Endothelial cell of umbilical vein (primary cell): ENCODE results near the gene LTF. TPM values are rescaled to one million over a fixed set of nuclear protein-coding genes. Genes with fewer than 3 reads are reported as not detected.

Source experiments
- BruUV-seq: library from RNA; stranded (reverse); fragments of 400-500 nt; replicated peaks from 2 replicates; lab custom pipeline; 2021; lab: Mats Ljungman, UMichigan
- CTCF ChIA-PET: fragments of 300-600, 350-600 bp; sonication (Branson Sonifier 250); formaldehyde crosslinking; loops from one replicate; lab custom pipeline; 2021; ENCODE audit warnings: antibody characterized with exemption, inconsistent platforms; lab: Charles Lee
- POLR2A ChIA-PET: fragments of 300-600, 350-600 bp; sonication (Branson Sonifier 250); formaldehyde crosslinking; loops from one replicate; lab custom pipeline; 2021; ENCODE audit warnings: antibody characterized with exemption, inconsistent platforms; lab: Charles Lee
- DNase-seq: peaks from one replicate; pipeline ENCODE4 v3.0.0-alpha.2; 2011; ENCODE audit warnings: low read depth, low spot score
- FAIRE-seq: peaks from 2 replicates; lab custom pipeline; 2011; peaks lifted over from hg19 to GRCh38; lab: Jason Lieb, UNC
- H2AFZ ChIP-seq: 2 replicates; pipeline ENCODE4 v1.6.0; 2012; ENCODE audit warnings: low read depth, low read length, control low read depth, inconsistent platforms
- H3K27ac ChIP-seq: 2 replicates; pipeline ENCODE4 v1.5.1; 2011; ENCODE audit warnings: low read depth, mild to moderate bottlenecking, control low read depth, low read length, moderate library complexity; ENCODE audit not compliant: insufficient read depth
- H3K27me3 ChIP-seq, 2 experiments: 2 replicates each; pipeline versions ENCODE4 v1.6.0 to v1.6.1; 2011; ENCODE audit warnings: low read length in 2 of 2, mixed read lengths in 1 of 2; ENCODE audit not compliant: control insufficient read depth in 2 of 2, insufficient read depth in 2 of 2
- H3K36me3 ChIP-seq, 2 experiments: 2 replicates in 1 of 2; 3 replicates in 1 of 2; pipeline ENCODE4 v1.5.1; 2011; ENCODE audit warnings: low read length in 2 of 2, mild to moderate bottlenecking in 1 of 2, moderate library complexity in 1 of 2; ENCODE audit not compliant: control insufficient read depth in 2 of 2, insufficient read depth in 2 of 2; ENCODE audit errors: extremely low read depth in 1 of 2
- H3K4me1 ChIP-seq: 3 replicates; pipeline ENCODE4 v1.5.1; 2011; ENCODE audit warnings: mild to moderate bottlenecking, low read length; ENCODE audit not compliant: control insufficient read depth, insufficient read depth; ENCODE audit errors: extremely low read depth
- H3K4me2 ChIP-seq: 2 replicates; pipeline ENCODE4 v1.6.1; 2011; ENCODE audit warnings: low read length, control low read depth, mixed read lengths; ENCODE audit not compliant: insufficient read depth
- H3K4me3 ChIP-seq, 3 experiments: fragments of 200-600 bp in 1 of 3; sonication (generic), shearing (Covaris generic) in 1 of 3; replicated peaks in 1 of 3; 2 replicates each; pipeline ENCODE4 v1.5.1; 2011 to 2016; ENCODE audit warnings: control low read depth in 3 of 3, low read length in 3 of 3, mild to moderate bottlenecking in 2 of 3, inconsistent platforms in 1 of 3, low read depth in 1 of 3, moderate library complexity in 1 of 3; ENCODE audit not compliant: insufficient read depth in 1 of 3
- H3K79me2 ChIP-seq: 2 replicates; pipeline ENCODE4 v1.6.0; 2012; ENCODE audit warnings: low read length, inconsistent platforms; ENCODE audit not compliant: control insufficient read depth, insufficient read depth
- H3K9ac ChIP-seq: replicated peaks from 2 replicates; pipeline ENCODE3; 2011; ENCODE audit warnings: low read length, control low read depth; ENCODE audit not compliant: insufficient read depth; ENCODE audit errors: extremely low read depth
- H3K9me1 ChIP-seq: replicated peaks from 3 replicates; pipeline ENCODE4 v1.6.0; 2011; ENCODE audit warnings: mild to moderate bottlenecking, low read length; ENCODE audit not compliant: control insufficient read depth, insufficient read depth; ENCODE audit errors: extremely low read depth
- H3K9me3 ChIP-seq: replicated peaks from 2 replicates; pipeline ENCODE4 v1.5.1; 2012; ENCODE audit warnings: low read length, inconsistent platforms; ENCODE audit not compliant: control insufficient read depth, insufficient read depth
- H4K20me1 ChIP-seq: replicated peaks from 2 replicates; pipeline ENCODE3; 2011; ENCODE audit warnings: mild to moderate bottlenecking, low read length; ENCODE audit not compliant: control insufficient read depth, insufficient read depth; ENCODE audit errors: extremely low read depth
- CTCF ChIP-seq, 2 donors: IDR thresholded peaks; 1 replicate in 1 of 2; 2 replicates in 1 of 2; pipeline ENCODE4 v1.5.1; 2011; ENCODE audit warnings: low read length in 2 of 2, mild to moderate bottlenecking in 2 of 2, moderate library complexity in 2 of 2, control low read depth in 1 of 2, inconsistent platforms in 1 of 2, low read depth in 1 of 2; ENCODE audit not compliant: insufficient read depth in 1 of 2; ENCODE audit errors: extremely low read depth in 1 of 2
- EZH2 ChIP-seq: IDR thresholded peaks from 2 replicates; pipeline ENCODE4 v1.6.1; 2012; ENCODE audit warnings: borderline replicate concordance, low read depth, mild to moderate bottlenecking, moderate library complexity, low read length, inconsistent platforms; ENCODE audit not compliant: severe bottlenecking
- FOS ChIP-seq: IDR thresholded peaks from 2 replicates; pipeline ENCODE4 v1.6.1; 2011; ENCODE audit warnings: mild to moderate bottlenecking, low read length, moderate library complexity, borderline replicate concordance; ENCODE audit not compliant: insufficient read depth
- GATA2 ChIP-seq: IDR thresholded peaks from 2 replicates; pipeline ENCODE4 v1.7.0; 2011; ENCODE audit warnings: low read depth, mild to moderate bottlenecking, moderate library complexity, mixed read lengths, low read length; ENCODE audit not compliant: insufficient read length, insufficient read depth
- JUN ChIP-seq: IDR thresholded peaks from 2 replicates; pipeline ENCODE4 v1.6.1; 2011; ENCODE audit warnings: borderline replicate concordance, low read depth; ENCODE audit not compliant: insufficient read length, insufficient read depth
- MYC ChIP-seq: IDR thresholded peaks from one replicate; pipeline ENCODE4 v1.6.1; 2011; ENCODE audit warnings: mild to moderate bottlenecking, low read depth, low read length
- POLR2A ChIP-seq: IDR thresholded peaks from 2 replicates; pipeline ENCODE4 v1.6.1; 2012; ENCODE audit warnings: low read depth, mild to moderate bottlenecking, control low read depth, low read length
- POLR2AphosphoS5 ChIP-seq: IDR thresholded peaks from 2 replicates; pipeline ENCODE4 v1.6.1; 2012; ENCODE audit warnings: low read depth, mild to moderate bottlenecking, control low read depth, low read length, moderate library complexity; ENCODE audit not compliant: insufficient read depth
- dilution Hi-C: fragments of 300-500 bp; cut with MboI; formaldehyde crosslinking; loops from one replicate; pipeline ENCODE4 v1.15.0; 2019; ENCODE audit warnings: low sequenced_read_pairs; ENCODE audit not compliant: extremely low pct_ligation_motif_present
- intact Hi-C: fragments of 100-400 bp; cut with micrococcal nuclease; formaldehyde crosslinking; loops from one replicate; pipeline ENCODE4 v1.10.0; 2022
- polyA plus RNA-seq, 4 experiments: library from polyadenylated mRNA; depleted of rRNA in 3 of 4; stranded (reverse) in 3 of 4; unstranded in 1 of 4; fragments of >200 nt; gene quantifications; 2 replicates each; pipeline versions ENCODE4 v1.2.1 to v1.2.3, GENCODE V29; 2011 to 2012; ENCODE audit warnings: missing spikeins in 1 of 4
- total RNA-seq: library from RNA; stranded (reverse); gene quantifications from 2 replicates; pipeline ENCODE4 v1.2.3, GENCODE V29; 2021
- TF ChIP-seq, protein P1 (sequence below): IDR thresholded peaks from 2 replicates; pipeline ENCODE4 v1.6.1; 2011; ENCODE audit not compliant: insufficient read depth, insufficient read length

Gene LTF
- total and polyA plus RNA-seq, 2 donors (not counting 3 experiments of a cell fraction or from before 2014, with no cell fraction given): not detected

GRCh38 chr3:46471371-46471914 is 6.7 kb upstream of the LTF start:
- Histone ChIP-seq H3K4me2 (no peak overlapping the region), H3K9ac (no peak overlapping the region), H3K27me3 (peaks cover 5 to 6% of the 10 kb centered on the region in 2 experiments), H3K9me1 (no peaks in the 10 kb centered on the region), H3K9me3 (no peaks in the 10 kb centered on the region), H3K79me2 (no peaks in the 10 kb centered on the region), H3K4me3 (no peak overlapping the region), H4K20me1 (no peaks in the 10 kb centered on the region), H3K36me3 (no peaks in the 10 kb centered on the region), H3K27ac (no peak overlapping the region), H2AFZ (no peak overlapping the region), H3K4me1 (no peaks in the 10 kb centered on the region)
- ChIA-PET POLR2A (no interaction called here), CTCF (interaction anchor here (1.0 to 1.4 kb wide), 3 partner anchors 18 to 87 kb away, joined by 3 to 7 read pairs (median 3); no protein-coding TSS in a partner anchor)
- DNase-seq (no peak), FAIRE-seq (no peak)
- intact Hi-C loops (no loop called here), dilution Hi-C loops (no loop called here)
- TF ChIP-seq POLR2AphosphoS5 (no peak), MYC (no peak), JUN (no peak), GATA2 (no peak), POLR2A (no peak), FOS (no peak), EZH2 (no peak), CTCF (IDR thresholded peaks at IDR 0.05; ENCODE audit: extremely low read depth in 1 of 2, insufficient read depth in 1 of 2, low read depth in 1 of 2, low read length in 2 of 2) (no peak)
- TF ChIP-seq, protein P1, sequence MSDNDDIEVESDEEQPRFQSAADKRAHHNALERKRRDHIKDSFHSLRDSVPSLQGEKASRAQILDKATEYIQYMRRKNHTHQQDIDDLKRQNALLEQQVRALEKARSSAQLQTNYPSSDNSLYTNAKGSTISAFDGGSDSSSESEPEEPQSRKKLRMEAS: no peak
- BruUV-seq: no TSS peak
